ENCODE data around the gene PBXIP1. TPM values are rescaled to one million over a fixed set of nuclear protein-coding genes. Genes with fewer than 3 reads are reported as not detected.

The PBXIP1 gene
- polyA plus RNA-seq, 3 donors = 23.1 to 31.7 (median 24.0) TPM

DNA sequence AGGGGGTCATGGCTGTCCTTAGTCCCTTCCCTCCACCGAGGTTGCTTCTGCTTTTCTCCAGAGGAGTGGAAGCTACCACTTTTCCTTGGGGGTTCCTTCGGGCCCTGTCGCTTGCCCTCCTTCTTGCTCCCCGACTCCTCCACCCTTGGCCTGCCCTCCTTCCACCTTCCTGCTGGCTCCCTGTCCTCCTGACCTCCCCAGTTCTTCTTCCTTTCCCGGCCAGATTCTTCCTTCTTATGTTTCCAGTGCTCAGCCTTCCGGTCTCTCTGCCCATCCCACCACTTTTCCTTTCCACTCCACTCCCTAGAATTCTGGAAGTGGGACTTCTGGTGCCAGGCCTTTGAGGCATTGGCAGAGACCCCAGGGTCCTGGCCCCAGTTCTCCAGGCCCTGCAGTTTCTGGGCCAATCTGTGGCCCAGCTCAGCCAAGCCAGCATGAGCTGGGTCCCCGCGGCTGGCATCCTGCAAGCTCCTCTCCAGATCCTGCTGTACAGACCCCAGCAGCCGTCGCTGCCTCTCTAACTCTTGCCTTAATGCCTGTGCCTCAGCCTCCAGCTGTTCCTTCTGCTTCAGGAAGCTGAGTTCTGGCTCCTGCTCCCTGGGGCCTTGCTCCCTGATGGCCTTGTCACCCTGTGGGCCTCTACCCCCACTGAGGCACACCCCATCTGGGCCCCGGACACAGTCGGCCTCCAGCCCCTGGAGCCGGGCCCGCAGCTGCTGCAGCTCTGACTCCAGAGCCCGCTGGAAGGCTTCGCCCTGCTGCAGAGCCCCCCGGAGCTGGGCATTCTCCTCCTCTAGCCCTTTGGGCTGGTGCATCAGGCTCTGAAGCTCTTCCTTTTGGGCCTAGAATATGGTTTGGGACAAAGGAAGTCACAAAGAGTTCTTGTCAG, 9.7 kb downstream of the PBXIP1 start:
- 91% methylated on average over 16 of the region's 17 CpGs for WGBS (ENCODE audit: insufficient coverage)
- H3K4me3 Mint-ChIP-seq = no peak overlapping the region
- DNase-seq = no peak
- peaks cover 40 to 58% of the 10 kb centered on the region in 2 donors for H3K36me3 ChIP-seq (replicated peaks in 1 of 2; ENCODE audit: control insufficient read depth in 1 of 2, insufficient read depth in 2 of 2, low read length in 2 of 2)
- intact Hi-C loops (cut with micrococcal nuclease) = no loop called here
- H3K4me1 ChIP-seq (ENCODE audit: control insufficient read depth in 1 of 2, insufficient read depth in 2 of 2, low read length in 2 of 2) = peaks cover 35 to 39% of the 10 kb centered on the region in 2 donors
- H3K27ac Mint-ChIP-seq = peak overlapping the region in 1 of 7 donors; percentile 68
- H3K27ac ChIP-seq (ENCODE audit: low read depth in 1 of 2, low read length in 2 of 2) = no peak overlapping the region
- H3K36me3 Mint-ChIP-seq = peaks cover 42 to 58% of the 10 kb centered on the region in 2 donors
- H3K9me3 ChIP-seq (replicated peaks in 1 of 2; ENCODE audit: control insufficient read depth in 1 of 2, insufficient read depth in 1 of 2, low read length in 2 of 2) = no peaks in the 10 kb centered on the region
- peaks cover 0 to 2% (median 0%) of the 10 kb centered on the region in 3 donors for H3K27me3 Mint-ChIP-seq (ENCODE audit: low read depth in 3 of 3)
- H3K4me3 ChIP-seq (replicated peaks in 1 of 3; ENCODE audit: low read depth in 2 of 3, low read length in 3 of 3) = no peak overlapping the region
- TF ChIP-seq, protein P1, sequence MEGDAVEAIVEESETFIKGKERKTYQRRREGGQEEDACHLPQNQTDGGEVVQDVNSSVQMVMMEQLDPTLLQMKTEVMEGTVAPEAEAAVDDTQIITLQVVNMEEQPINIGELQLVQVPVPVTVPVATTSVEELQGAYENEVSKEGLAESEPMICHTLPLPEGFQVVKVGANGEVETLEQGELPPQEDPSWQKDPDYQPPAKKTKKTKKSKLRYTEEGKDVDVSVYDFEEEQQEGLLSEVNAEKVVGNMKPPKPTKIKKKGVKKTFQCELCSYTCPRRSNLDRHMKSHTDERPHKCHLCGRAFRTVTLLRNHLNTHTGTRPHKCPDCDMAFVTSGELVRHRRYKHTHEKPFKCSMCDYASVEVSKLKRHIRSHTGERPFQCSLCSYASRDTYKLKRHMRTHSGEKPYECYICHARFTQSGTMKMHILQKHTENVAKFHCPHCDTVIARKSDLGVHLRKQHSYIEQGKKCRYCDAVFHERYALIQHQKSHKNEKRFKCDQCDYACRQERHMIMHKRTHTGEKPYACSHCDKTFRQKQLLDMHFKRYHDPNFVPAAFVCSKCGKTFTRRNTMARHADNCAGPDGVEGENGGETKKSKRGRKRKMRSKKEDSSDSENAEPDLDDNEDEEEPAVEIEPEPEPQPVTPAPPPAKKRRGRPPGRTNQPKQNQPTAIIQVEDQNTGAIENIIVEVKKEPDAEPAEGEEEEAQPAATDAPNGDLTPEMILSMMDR (IDR thresholded peaks at IDR 0.05) = no peak
- H4K20me1 ChIP-seq (ENCODE audit: insufficient read depth, low read length) = peaks cover under 1% of the 10 kb centered on the region
- no peaks in the 10 kb centered on the region for H3K9me3 Mint-ChIP-seq
- H3K9ac ChIP-seq (ENCODE audit: insufficient read depth, low read length, poor library complexity, severe bottlenecking) = no peak overlapping the region
- H3K27me3 ChIP-seq (ENCODE audit: control insufficient read depth in 2 of 2, insufficient read depth in 2 of 2, low read length in 2 of 2) = no peaks in the 10 kb centered on the region
- no peaks in the 10 kb centered on the region for H3K79me2 ChIP-seq (ENCODE audit: insufficient read depth, low read length)
- H3K4me1 Mint-ChIP-seq = peaks cover 39% of the 10 kb centered on the region
- H2AFZ ChIP-seq (ENCODE audit: insufficient read depth, low read depth, low read length, poor library complexity, severe bottlenecking) = no peak overlapping the region
- H3K4me2 ChIP-seq (replicated peaks; ENCODE audit: extremely low read depth, low read length, poor library complexity, severe bottlenecking) = no peak overlapping the region

DNA sequence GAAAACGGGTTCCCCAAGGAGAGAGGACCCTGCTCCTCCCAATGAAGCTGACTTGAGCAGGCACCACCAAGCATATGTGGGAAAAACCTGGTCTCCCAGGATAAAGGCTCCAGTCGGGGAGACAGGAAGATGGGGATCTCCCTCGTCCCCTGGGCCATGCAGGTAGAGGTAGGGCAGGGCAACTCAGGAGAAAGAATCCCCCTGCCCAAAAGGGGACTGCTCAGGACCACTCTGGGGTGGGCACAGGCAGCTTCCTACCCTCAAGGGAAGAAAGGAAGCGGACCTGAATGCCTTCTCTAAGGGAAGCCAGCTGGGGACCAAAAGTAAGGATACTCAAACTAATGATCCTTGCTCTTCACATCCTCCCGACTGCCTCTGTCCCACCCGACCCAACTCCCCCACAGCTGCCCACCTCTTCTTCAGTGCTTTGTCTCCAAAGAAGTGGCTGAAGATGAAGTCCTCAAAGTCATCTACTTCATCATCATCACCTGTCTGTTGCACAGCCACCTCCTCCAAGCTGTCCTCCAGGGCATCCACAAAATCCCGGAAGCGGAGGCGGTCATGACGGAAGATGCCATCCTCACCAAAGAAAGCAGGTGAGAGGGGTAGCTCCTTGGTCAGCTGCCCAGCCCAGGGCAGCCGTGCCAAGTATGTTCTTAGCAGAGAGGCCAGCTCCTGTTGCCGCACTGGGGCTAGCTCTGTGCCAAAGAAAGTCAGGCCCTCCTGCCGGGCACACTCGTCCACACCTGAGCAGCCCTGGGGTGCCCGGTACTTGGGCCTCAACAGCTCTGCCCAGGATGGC, 10.5 kb downstream of the PBXIP1 start:
- Histone ChIP-seq H3K27me3 (ENCODE audit: control insufficient read depth in 2 of 2, insufficient read depth in 2 of 2, low read length in 2 of 2) (no peaks in the 10 kb centered on the region), H4K20me1 (ENCODE audit: insufficient read depth, low read length) (no peaks in the 10 kb centered on the region), H3K9ac (ENCODE audit: insufficient read depth, low read length, poor library complexity, severe bottlenecking) (no peak overlapping the region), H2AFZ (ENCODE audit: insufficient read depth, low read depth, low read length, poor library complexity, severe bottlenecking) (no peak overlapping the region), H3K27ac (ENCODE audit: low read depth in 1 of 2, low read length in 2 of 2) (peak overlapping the region in 1 of 2 donors; percentile 82), H3K4me3 (replicated peaks in 1 of 3; ENCODE audit: low read depth in 2 of 3, low read length in 3 of 3) (no peak overlapping the region), H3K4me2 (replicated peaks; ENCODE audit: extremely low read depth, low read length, poor library complexity, severe bottlenecking) (no peak overlapping the region), H3K36me3 (replicated peaks in 1 of 2; ENCODE audit: control insufficient read depth in 1 of 2, insufficient read depth in 2 of 2, low read length in 2 of 2) (peaks cover 32 to 50% of the 10 kb centered on the region in 2 donors), H3K9me3 (replicated peaks in 1 of 2; ENCODE audit: control insufficient read depth in 1 of 2, insufficient read depth in 1 of 2, low read length in 2 of 2) (no peaks in the 10 kb centered on the region), H3K79me2 (ENCODE audit: insufficient read depth, low read length) (no peaks in the 10 kb centered on the region), H3K4me1 (ENCODE audit: control insufficient read depth in 1 of 2, insufficient read depth in 2 of 2, low read length in 2 of 2) (peaks cover 36 to 43% of the 10 kb centered on the region in 2 donors)
- TF ChIP-seq, protein P1 (IDR thresholded peaks at IDR 0.05) = no peak
- H3K27ac Mint-ChIP-seq = no peak overlapping the region
- peaks cover 33 to 49% of the 10 kb centered on the region in 2 donors for H3K36me3 Mint-ChIP-seq
- H3K4me1 Mint-ChIP-seq = peaks cover 47% of the 10 kb centered on the region
- no peak overlapping the region for H3K4me3 Mint-ChIP-seq
- intact Hi-C loops (cut with micrococcal nuclease) = no loop called here
- WGBS (ENCODE audit: insufficient coverage) = 83% methylated on average over 13 of the region's 15 CpGs
- no peaks in the 10 kb centered on the region for H3K9me3 Mint-ChIP-seq
- H3K27me3 Mint-ChIP-seq (ENCODE audit: low read depth in 3 of 3) = peaks cover 0 to 2% (median 0%) of the 10 kb centered on the region in 3 donors
- no peak for DNase-seq
